GM04503 (cell line): Measurements from ENCODE around the gene COX15.
"Not testable (repeated sequence)": the region's sequence is repeated elsewhere in the genome, so short reads cannot be mapped to it uniquely, and the experiment has no call there.

ENCODE experiments used
- DNase-seq: peaks from one replicate; pipeline ENCODE4 v3.0.0-alpha.2; 2012; ENCODE audit warnings: low read depth

COX15 gene

GRCh38 chr10:99740933-99741559 lies 9.1 kb upstream of the COX15 start:
- DNase-seq, result no peak

GRCh38 chr10:99740260-99740659 lies 8.3 kb upstream of the COX15 start:
- DNase-seq, result no peak

- not testable (repeated sequence) for DNase-seq
Observed at GRCh38 chr10:99734111-99734510, 2.2 kb upstream of the COX15 start.

- DNase-seq, result no peak
Observed at GRCh38 chr10:99733366-99733765, 1.4 kb upstream of the COX15 start.

- no peak for DNase-seq
Observed at GRCh38 chr10:99731306-99732032, 458 bp downstream of the COX15 start.

GRCh38 chr10:99730026-99730425 lies 1.9 kb downstream of the COX15 start:
- DNase-seq, result no peak

- no peak for DNase-seq
Observed at GRCh38 chr10:99720387-99720786, 11.5 kb downstream of the COX15 start.

- DNase-seq, result no peak
Observed at GRCh38 chr10:99714446-99714845, 17.5 kb downstream of the COX15 start.

- DNase-seq, result peak; percentile 32
Observed at GRCh38 chr10:99711129-99711719, 20.7 kb downstream of the COX15 start.

GRCh38 chr10:99709480-99710229 lies 22.3 kb downstream of the COX15 start:
- peak; percentile 26 for DNase-seq

- DNase-seq, result peak; percentile 67
Observed at GRCh38 chr10:99708428-99709012, 23.4 kb downstream of the COX15 start.

- no peak for DNase-seq
Observed at GRCh38 chr10:99700649-99701048, 31.3 kb downstream of the COX15 start.

GRCh38 chr10:99698504-99699080 lies 33.3 kb downstream of the COX15 start:
- DNase-seq, result no peak

- no peak for DNase-seq
Observed at GRCh38 chr10:99695761-99696160, 36.2 kb downstream of the COX15 start.

- DNase-seq, result peak; percentile 80
Observed at GRCh38 chr10:99693933-99694583, 37.9 kb downstream of the COX15 start.

- DNase-seq, result no peak
Observed at GRCh38 chr10:99689461-99689860, 42.5 kb downstream of the COX15 start.

GRCh38 chr10:99685597-99685967 lies 46.3 kb downstream of the COX15 start:
- DNase-seq, result no peak

GRCh38 chr10:99682752-99683151 lies 49.2 kb downstream of the COX15 start:
- no peak for DNase-seq
